Hematopoietic multipotent progenitor cell treated with erythropoietin and hydrocortisone succinate and interleukin-3 and kit ligand, for 17 days (in vitro differentiated cells): ENCODE data around the gene ZNF862.

Experiments
- DNase-seq: peaks from one replicate; pipeline ENCODE4 v3.0.0-alpha.2; 2015; ENCODE audit warnings: low spot score

The ZNF862 gene

GRCh38 chr7:149811221-149811620, 27.0 kb upstream of the ZNF862 start:
- DNase-seq: no peak

- no peak for DNase-seq
Observed at GRCh38 chr7:149811831-149812490, 26.2 kb upstream of the ZNF862 start.

GRCh38 chr7:149813254-149814035, 24.7 kb upstream of the ZNF862 start:
- no peak for DNase-seq

- DNase-seq: no peak
Observed at GRCh38 chr7:149814494-149814893, 23.7 kb upstream of the ZNF862 start.

GRCh38 chr7:149815121-149815520, 23.1 kb upstream of the ZNF862 start:
- DNase-seq: no peak

- no peak for DNase-seq
Observed at GRCh38 chr7:149815661-149816266, 22.4 kb upstream of the ZNF862 start.

- DNase-seq: no peak
Observed at GRCh38 chr7:149816267-149816751, 21.9 kb upstream of the ZNF862 start.

- no peak for DNase-seq
Observed at GRCh38 chr7:149816794-149817193, 21.4 kb upstream of the ZNF862 start.

GRCh38 chr7:149817301-149817771, 20.8 kb upstream of the ZNF862 start:
- DNase-seq: no peak

GRCh38 chr7:149817836-149818535, 20.2 kb upstream of the ZNF862 start:
- DNase-seq: no peak

- no peak for DNase-seq
Observed at GRCh38 chr7:149818536-149818840, 19.7 kb upstream of the ZNF862 start.

- no peak for DNase-seq
Observed at GRCh38 chr7:149819141-149819960, 18.8 kb upstream of the ZNF862 start.

- DNase-seq: no peak
Observed at GRCh38 chr7:149819961-149820340, 18.2 kb upstream of the ZNF862 start.

- DNase-seq: no peak
Observed at GRCh38 chr7:149820622-149821190, 17.5 kb upstream of the ZNF862 start.

- no peak for DNase-seq
Observed at GRCh38 chr7:149821191-149822148, 16.7 kb upstream of the ZNF862 start.

GRCh38 chr7:149822353-149822943, 15.7 kb upstream of the ZNF862 start:
- no peak for DNase-seq

- DNase-seq: no peak
Observed at GRCh38 chr7:149823191-149823630, 15.0 kb upstream of the ZNF862 start.

- DNase-seq: no peak
Observed at GRCh38 chr7:149823631-149824199, 14.5 kb upstream of the ZNF862 start.

GRCh38 chr7:149824301-149824741, 13.9 kb upstream of the ZNF862 start:
- DNase-seq: no peak
